A549 (cell line): ENCODE data around the gene KAT6B. TPM values are rescaled to one million over a fixed set of nuclear protein-coding genes. Genes with fewer than 3 reads are reported as not detected.

Experiments
- ATAC-seq, 2 experiments: fragments of 200-7000 bp in 1 of 2; fragments of >200 bp in 1 of 2; cut with Nextera tagmentation in 1 of 2; cut with Tn5 transposase in 1 of 2; 3 replicates each; pipeline versions ENCODE4 v1.8.0 to v1.9.1; 2018 to 2020; ENCODE audit warnings: mild to moderate bottlenecking in 1 of 2, moderate library complexity in 1 of 2
- CTCF ChIA-PET: fragments of 300-600 bp; sonication (Branson Sonifier 250); formaldehyde crosslinking; extraction: SDS; loops from one replicate; lab custom pipeline; 2021; ENCODE audit warnings: antibody characterized with exemption, inconsistent platforms; lab: Yijun Ruan, JAX
- POLR2A ChIA-PET: fragments of 350-600 bp; formaldehyde crosslinking; extraction: SDS; loops from one replicate; lab custom pipeline; 2021; ENCODE audit warnings: antibody characterized with exemption, inconsistent platforms; lab: Yijun Ruan, JAX
- DNase-seq, 2 experiments: peaks; one replicate each; pipeline versions ENCODE4 v3.0.0 to v3.0.0-alpha.2; 2011 to 2016; ENCODE audit warnings: low read depth in 1 of 2, low spot score in 1 of 2
- FAIRE-seq: peaks from 2 replicates; lab custom pipeline; 2011; peaks lifted over from hg19 to GRCh38; lab: Jason Lieb, UNC
- H3K27ac ChIP-seq, 2 experiments: fragments of >200 bp; sonication (Bioruptor Twin); formaldehyde crosslinking; 3 replicates each; pipeline ENCODE4 v1.5.1; 2016 to 2017
- H3K4me1 ChIP-seq: fragments of >200 bp; sonication (Bioruptor Twin); formaldehyde crosslinking; 3 replicates; pipeline ENCODE4 v1.6.1; 2016
- H3K4me2 ChIP-seq: fragments of >200 bp; sonication (Bioruptor Twin); formaldehyde crosslinking; 3 replicates; pipeline ENCODE4 v1.6.1; 2016
- H3K4me3 ChIP-seq: fragments of >200 bp; sonication (Bioruptor Twin); formaldehyde crosslinking; 3 replicates; pipeline ENCODE4 v1.5.1; 2016
- H3K9me3 ChIP-seq: fragments of >200 bp; sonication (Bioruptor Twin); formaldehyde crosslinking; 3 replicates; pipeline ENCODE4 v1.6.1; 2016
- BCL3 ChIP-seq: fragments of >200 bp; sonication (Bioruptor Twin); formaldehyde crosslinking; IDR thresholded peaks from 3 replicates; pipeline ENCODE4 v1.6.1; 2016
- BHLHE40 ChIP-seq: IDR thresholded peaks from 2 replicates; pipeline ENCODE4 v1.6.1; 2012; ENCODE audit warnings: low read depth, low read length, inconsistent platforms
- CHD4 ChIP-seq: fragments of 200-600 bp; sonication (generic); IDR thresholded peaks from 2 replicates; pipeline ENCODE4 v1.6.1; 2016; ENCODE audit warnings: antibody characterized with exemption, mild to moderate bottlenecking, borderline replicate concordance
- ELK1 ChIP-seq: fragments of 150-350 bp; IDR thresholded peaks from 2 replicates; pipeline ENCODE4 v1.6.1; 2014; ENCODE audit warnings: low read depth, mild to moderate bottlenecking, low read length
- FOSL2 ChIP-seq, 2 experiments: fragments of 450-650 bp in 1 of 2; fragments of >200 bp in 1 of 2; sonication (Bioruptor Twin) in 1 of 2; formaldehyde crosslinking; IDR thresholded peaks; 2 replicates each; pipeline versions ENCODE4 v1.5.0 to v1.6.1; 2016 to 2020; ENCODE audit warnings: mild to moderate bottlenecking in 1 of 2, moderate library complexity in 1 of 2
- FOXS1 ChIP-seq: fragments of 250-450 bp; sonication (Bioruptor Pico); IDR thresholded peaks from 2 replicates; pipeline ENCODE4 v1.5.0; 2020; ENCODE audit warnings: mild to moderate bottlenecking, moderate library complexity
- GATA3 ChIP-seq: IDR thresholded peaks from 2 replicates; pipeline ENCODE4 v1.6.1; 2012; ENCODE audit warnings: borderline replicate concordance
- HDAC2 ChIP-seq: fragments of 200-600 bp; sonication (generic); IDR thresholded peaks from 2 replicates; pipeline ENCODE4 v1.6.1; 2016
- HOXA7 ChIP-seq: fragments of 250-450 bp; sonication (Bioruptor Pico); IDR thresholded peaks from 2 replicates; pipeline ENCODE4 v1.5.0; 2020; ENCODE audit warnings: mild to moderate bottlenecking, moderate library complexity
- JUNB ChIP-seq: fragments of >200 bp; sonication (Bioruptor Twin); formaldehyde crosslinking; IDR thresholded peaks from 2 replicates; pipeline ENCODE4 v1.6.1; 2016
- MAX ChIP-seq: IDR thresholded peaks from 2 replicates; pipeline ENCODE4 v1.6.1; 2012
- MYC ChIP-seq: IDR thresholded peaks from 2 replicates; pipeline ENCODE4 v1.6.1; 2012; ENCODE audit warnings: mild to moderate bottlenecking, inconsistent platforms, low read length, improper control_type of control experiment, borderline replicate concordance
- NPAS2 ChIP-seq: fragments of 250-450 bp; sonication (Bioruptor Pico); IDR thresholded peaks from 2 replicates; pipeline ENCODE4 v1.8.0; 2022; ENCODE audit warnings: mild to moderate bottlenecking, moderate library complexity, borderline replicate concordance
- NR3C1 ChIP-seq: fragments of >200 bp; sonication (Bioruptor Twin); formaldehyde crosslinking; IDR thresholded peaks from 3 replicates; pipeline ENCODE4 v1.6.1; 2017
- RARB ChIP-seq: fragments of 250-450 bp; sonication (Bioruptor Pico); IDR thresholded peaks from 2 replicates; pipeline ENCODE4 v1.8.0; 2021; ENCODE audit warnings: mild to moderate bottlenecking, moderate library complexity
- RCOR1 ChIP-seq: fragments of 150-350 bp; IDR thresholded peaks from 2 replicates; pipeline ENCODE4 v1.6.1; 2014; ENCODE audit warnings: antibody characterized with exemption, low read length, low read depth
- RFX5 ChIP-seq: fragments of 450-650 bp; IDR thresholded peaks from 2 replicates; pipeline ENCODE4 v1.7.1; 2014; ENCODE audit warnings: antibody characterized with exemption, mild to moderate bottlenecking, moderate library complexity
- SMC3 ChIP-seq: fragments of >200 bp; sonication (Bioruptor Twin); formaldehyde crosslinking; IDR thresholded peaks from 3 replicates; pipeline ENCODE4 v1.6.1; 2018; ENCODE audit warnings: inconsistent platforms
- SREBF2 ChIP-seq: fragments of 450-650 bp; IDR thresholded peaks from 2 replicates; pipeline ENCODE4 v1.6.1; 2014; ENCODE audit warnings: mild to moderate bottlenecking, moderate library complexity
- USF2 ChIP-seq: fragments of 450-650 bp; IDR thresholded peaks from 2 replicates; pipeline ENCODE4 v1.6.1; 2014; ENCODE audit warnings: antibody characterized with exemption
- ZNF302 ChIP-seq: fragments of 250-450 bp; sonication (Bioruptor Pico); IDR thresholded peaks from 2 replicates; pipeline ENCODE4 v1.9.0; 2021; ENCODE audit warnings: inconsistent platforms, mild to moderate bottlenecking, moderate library complexity
- ZSCAN20 ChIP-seq: fragments of 250-450 bp; sonication (Bioruptor Pico); IDR thresholded peaks from 2 replicates; pipeline ENCODE4 v1.8.0; 2022; ENCODE audit warnings: mild to moderate bottlenecking, moderate library complexity
- WGBS: methylation state at CpG from one replicate; pipeline ENCODE4 v1.1.6; 2017; ENCODE audit errors: missing lambda C conversion rate; 5-methylcytosine and 5-hydroxymethylcytosine counted together
- polyA plus RNA-seq, 4 experiments: library from polyadenylated mRNA; depleted of rRNA in 3 of 4; stranded (reverse); fragments of >200 nt; fragmentation: RNase III in 1 of 4; extraction: RNeasy Plus Mini Kit Qiagen cat#74134 plus additional on column Dnase treatment in 1 of 4; gene quantifications; 2 replicates in 3 of 4; 3 replicates in 1 of 4; pipeline ENCODE4 v1.2.3, GENCODE V29; 2011 to 2017

The KAT6B gene
- polyA plus RNA-seq, 2 of the 4 experiments (the other 2 are of a cell fraction), result 5.6 to 5.7 TPM

- TF ChIP-seq RCOR1, result no peak
- TF ChIP-seq MYC, result no peak
- no peak for TF ChIP-seq ZSCAN20 (CRISPR knock-in tag)
Observed at GRCh38 chr10:74928742-74929191, 102.4 kb downstream of the KAT6B start (continued).

- no peak for ATAC-seq
- FAIRE-seq, result no peak
- ChIA-PET POLR2A (no interaction called here), CTCF (no interaction called here)
- Histone ChIP-seq H3K9me3 (no peaks in the 10 kb centered on the region), H3K4me2 (peak overlapping the region; percentile 37), H3K4me1 (peaks cover 34% of the 10 kb centered on the region), H3K4me3 (no peak overlapping the region), H3K27ac (no peak overlapping the region)
- 49% methylated on average over 5 of the region's 5 CpGs for WGBS
- TF ChIP-seq RFX5 (no peak), HOXA7 (no peak), HDAC2 (no peak)
- DNase-seq, result no peak
Observed at GRCh38 chr10:74929197-74929596, 102.8 kb downstream of the KAT6B start.

GRCh38 chr10:74930965-74931364, 104.6 kb downstream of the KAT6B start:
- TF ChIP-seq BHLHE40 (no peak), JUNB (no peak), HDAC2 (no peak)
- TF ChIP-seq, all 56 proteins: peak for 0
- no peak for FAIRE-seq
- WGBS, result 88% methylated on average over 3 of the region's 3 CpGs
- CTCF ChIA-PET, result interaction anchor here (1.0 to 1.2 kb wide), 2 partner anchors 11 to 15 kb away, joined by 3 to 5 read pairs; no protein-coding TSS in a partner anchor
- no peak overlapping the region for H3K27ac ChIP-seq
- H3K4me2 ChIP-seq, result no peak overlapping the region
- POLR2A ChIA-PET, result no interaction called here
- no peaks in the 10 kb centered on the region for H3K9me3 ChIP-seq
- peaks cover 24% of the 10 kb centered on the region for H3K4me1 ChIP-seq
- H3K4me3 ChIP-seq, result no peak overlapping the region
- no peak for ATAC-seq
- DNase-seq, result no peak

GRCh38 chr10:74932648-74933047, 106.2 kb downstream of the KAT6B start:
- TF ChIP-seq USF2, result no peak
- no peak for TF ChIP-seq CHD4
- no peak for TF ChIP-seq BHLHE40
- no peak for TF ChIP-seq BCL3
- TF ChIP-seq NR3C1, result no peak
- TF ChIP-seq FOXS1 (CRISPR knock-in tag), result no peak

GRCh38 chr10:74934100-74934812, 107.9 kb downstream of the KAT6B start:
- H3K27ac ChIP-seq, result no peak overlapping the region
- CTCF ChIA-PET, result no interaction called here
- ATAC-seq (no peak), FAIRE-seq (no peak), DNase-seq (no peak)
- peaks cover 23% of the 10 kb centered on the region for H3K4me1 ChIP-seq
- no peak for TF ChIP-seq RARB
- no peak for TF ChIP-seq ZNF302 (CRISPR knock-in tag)
- no peak for TF ChIP-seq ELK1
- no peak for TF ChIP-seq HDAC2
- no peak for TF ChIP-seq MAX
- TF ChIP-seq NPAS2 (CRISPR knock-in tag), result no peak
- TF ChIP-seq GATA3, result no peak
- no peak for TF ChIP-seq SMC3
- TF ChIP-seq SREBF2, result no peak
- TF ChIP-seq FOSL2 (IDR thresholded peaks at IDR 0.05), result no peak
- TF ChIP-seq FOSL2 (CRISPR knock-in tag; IDR thresholded peaks at IDR 0.05), result no peak
- TF ChIP-seq MYC, result no peak
- TF ChIP-seq RFX5, result no peak
- H3K4me2 ChIP-seq, result no peak overlapping the region
- POLR2A ChIA-PET, result no interaction called here
- 91% methylated on average over 12 of the region's 12 CpGs for WGBS
- H3K4me3 ChIP-seq, result no peak overlapping the region
- H3K9me3 ChIP-seq, result no peaks in the 10 kb centered on the region

More at GRCh38 chr10:74932648-74933047, 106.2 kb downstream of the KAT6B start:
- Histone ChIP-seq H3K4me3 (no peak overlapping the region), H3K27ac (no peak overlapping the region), H3K4me2 (no peak overlapping the region), H3K9me3 (no peaks in the 10 kb centered on the region), H3K4me1 (peaks cover 34% of the 10 kb centered on the region)
- CTCF ChIA-PET, result interaction anchor here (0.6 kb wide), 1 partner anchor 358 kb away, joined by 3 read pairs; no protein-coding TSS in a partner anchor
- no peak for ATAC-seq
- no peak for FAIRE-seq
- POLR2A ChIA-PET, result no interaction called here
- DNase-seq, result no peak
- WGBS, result 92% methylated on average over 3 of the region's 3 CpGs
